ENCODE data around the gene SCGB1D1. TPM values are rescaled to one million over a fixed set of nuclear protein-coding genes. Genes with fewer than 3 reads are reported as not detected.
A peak's percentile ranks its signal among the peaks of the same experiment; 100 is the strongest.
"Not testable (repeated sequence)": the region's sequence is repeated elsewhere in the genome, so short reads cannot be mapped to it uniquely, and the experiment has no call there.

SCGB1D1 gene
- total and polyA plus RNA-seq, 4 donors = not detected

DNA sequence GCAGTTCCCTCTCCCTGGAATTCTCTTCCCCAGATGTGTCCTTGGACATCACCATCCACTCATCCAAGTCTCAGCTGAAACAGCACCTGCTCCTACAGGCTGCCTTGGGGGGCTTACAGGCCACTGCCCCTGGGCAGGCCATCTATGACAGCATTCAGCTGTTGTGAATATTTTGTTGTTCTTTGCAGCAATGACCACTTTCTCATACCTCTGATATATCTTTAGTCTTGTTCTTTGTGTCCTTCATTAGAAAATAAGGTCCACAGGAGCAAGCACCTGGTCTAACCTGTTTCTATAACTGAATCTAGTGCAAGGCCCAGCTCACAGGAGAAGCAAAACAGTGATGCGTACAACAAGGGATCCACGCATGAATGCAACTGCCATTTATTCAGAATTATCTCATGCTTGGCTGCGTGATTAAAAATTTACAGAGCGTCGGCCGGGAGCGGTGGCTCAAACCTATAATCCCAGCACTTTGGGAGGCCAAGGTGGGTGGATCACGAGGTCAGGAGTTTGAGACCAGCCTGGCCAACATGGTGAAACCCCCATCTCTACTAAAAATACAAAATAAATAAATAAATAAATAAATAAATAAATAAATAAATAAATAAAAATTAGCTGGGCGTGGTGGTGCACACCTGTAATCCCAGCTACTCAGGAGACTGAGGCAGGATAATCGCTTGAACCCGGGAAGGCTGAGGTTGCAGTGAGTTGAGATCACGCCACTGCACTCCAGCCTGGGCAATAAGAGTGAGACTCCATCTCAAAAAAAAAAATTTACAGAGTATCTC, 16.5 kb downstream of the SCGB1D1 start:
- H3K27ac ChIP-seq (ENCODE audit: low read depth, low read length); DNase-seq (ENCODE audit: low read depth in 4 of 6, low spot score in 6 of 6); H3K36me3 ChIP-seq (ENCODE audit: control insufficient read depth, insufficient read depth, low read length); H3K4me3 ChIP-seq (ENCODE audit: low read depth, low read length); H3K4me1 ChIP-seq (ENCODE audit: control insufficient read depth, insufficient read depth, low read length); H3K27me3 ChIP-seq (ENCODE audit: control insufficient read depth, insufficient read depth, low read length); H3K9me3 ChIP-seq (ENCODE audit: control insufficient read depth, insufficient read depth, low read length): not testable (repeated sequence)
- 97% methylated on average over 3 of the region's 12 CpGs for WGBS (ENCODE audit: insufficient coverage)

DNA sequence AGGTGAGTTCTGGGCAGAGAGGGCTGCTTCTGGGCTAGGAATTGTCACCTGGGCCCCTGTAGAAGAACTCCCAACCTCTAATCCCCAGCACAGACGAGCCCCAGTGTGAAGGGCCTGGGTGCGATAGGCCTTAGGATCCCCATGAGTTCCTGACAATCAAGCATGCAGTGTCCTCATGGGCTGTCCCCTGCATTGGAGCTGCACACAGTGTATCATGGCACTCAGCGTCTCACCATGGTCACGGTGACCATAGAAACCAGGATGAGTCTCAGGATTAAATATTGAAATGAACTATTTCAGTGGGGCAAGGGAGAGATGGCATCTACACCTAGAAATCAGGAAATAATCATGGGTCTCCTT, 18.7 kb downstream of the SCGB1D1 start:
- H3K4me3 ChIP-seq (ENCODE audit: low read depth, low read length) = no peak overlapping the region
- 64% methylated on average over 3 of the region's 4 CpGs for WGBS (ENCODE audit: insufficient coverage)
- no peaks in the 10 kb centered on the region for H3K4me1 ChIP-seq (ENCODE audit: control insufficient read depth, insufficient read depth, low read length)
- no peaks in the 10 kb centered on the region for H3K27me3 ChIP-seq (ENCODE audit: control insufficient read depth, insufficient read depth, low read length)
- no peak for DNase-seq (ENCODE audit: low read depth in 4 of 6, low spot score in 6 of 6)
- no peak overlapping the region for H3K27ac ChIP-seq (ENCODE audit: low read depth, low read length)
- H3K36me3 ChIP-seq (ENCODE audit: control insufficient read depth, insufficient read depth, low read length) = no peaks in the 10 kb centered on the region
- no peaks in the 10 kb centered on the region for H3K9me3 ChIP-seq (ENCODE audit: control insufficient read depth, insufficient read depth, low read length)

DNA sequence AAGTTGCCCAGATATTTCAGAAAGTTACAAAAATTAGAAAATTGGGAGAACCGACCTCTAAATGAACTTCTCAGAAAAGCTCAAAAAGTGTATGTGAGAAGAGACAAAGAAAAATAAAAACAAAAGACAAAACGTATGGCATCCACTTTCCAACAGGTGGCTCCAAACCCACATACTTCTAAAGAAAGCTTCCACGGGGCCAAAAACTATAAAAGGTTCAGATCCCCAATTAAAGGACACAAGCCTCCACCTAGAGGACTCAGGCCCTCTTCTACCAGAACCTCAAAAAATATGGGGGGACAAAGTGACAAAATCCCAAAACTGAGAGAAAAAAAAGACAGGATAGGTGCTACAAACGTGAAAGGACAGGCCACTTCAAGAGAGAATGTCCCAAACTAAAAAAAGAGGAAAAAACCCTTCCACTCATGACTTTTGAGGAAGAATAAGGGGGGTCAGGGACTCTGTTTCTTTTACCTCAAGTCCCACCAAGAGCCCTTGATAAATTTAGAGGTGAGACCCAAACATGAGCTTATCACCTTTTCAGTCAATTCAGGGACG, 27.3 kb downstream of the SCGB1D1 start:
- Histone ChIP-seq H3K27me3 (ENCODE audit: control insufficient read depth, insufficient read depth, low read length) (no peaks in the 10 kb centered on the region), H3K9me3 (ENCODE audit: control insufficient read depth, insufficient read depth, low read length) (no peaks in the 10 kb centered on the region), H3K36me3 (ENCODE audit: control insufficient read depth, insufficient read depth, low read length) (no peaks in the 10 kb centered on the region), H3K4me3 (ENCODE audit: low read depth, low read length) (no peak overlapping the region), H3K27ac (ENCODE audit: low read depth, low read length) (no peak overlapping the region), H3K4me1 (ENCODE audit: control insufficient read depth, insufficient read depth, low read length) (no peaks in the 10 kb centered on the region)
- no CpG with 5 or more reads among the region's 5 CpGs for WGBS (ENCODE audit: insufficient coverage)
- DNase-seq (ENCODE audit: low read depth in 4 of 6, low spot score in 6 of 6) = peak in 1 of 6 donors; percentile 4

DNA sequence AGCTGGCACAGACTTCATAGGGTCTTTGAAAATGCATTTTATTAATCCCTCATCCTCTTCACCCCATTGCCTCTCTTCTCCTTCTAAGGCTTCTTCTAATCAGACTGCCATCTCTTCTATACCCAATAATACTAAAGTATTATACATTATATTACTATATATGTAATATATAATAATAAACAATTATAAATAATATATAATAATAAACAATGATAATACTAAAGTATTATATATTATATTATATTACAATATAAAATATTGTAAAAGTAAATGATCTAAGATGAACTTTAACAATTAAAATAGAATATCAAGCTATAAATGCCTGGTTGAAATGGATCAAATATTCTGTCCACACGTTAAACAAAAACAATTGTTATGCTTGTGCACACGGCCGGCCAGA, 31.5 kb downstream of the SCGB1D1 start:
- no peaks in the 10 kb centered on the region for H3K36me3 ChIP-seq (ENCODE audit: control insufficient read depth, insufficient read depth, low read length)
- DNase-seq (ENCODE audit: low read depth in 4 of 6, low spot score in 6 of 6) = no peak
- no peaks in the 10 kb centered on the region for H3K4me1 ChIP-seq (ENCODE audit: control insufficient read depth, insufficient read depth, low read length)
- peaks cover 7% of the 10 kb centered on the region for H3K9me3 ChIP-seq (ENCODE audit: control insufficient read depth, insufficient read depth, low read length)
- H3K27me3 ChIP-seq (ENCODE audit: control insufficient read depth, insufficient read depth, low read length) = no peaks in the 10 kb centered on the region
- no peak overlapping the region for H3K4me3 ChIP-seq (ENCODE audit: low read depth, low read length)
- WGBS (ENCODE audit: insufficient coverage) = 83% methylated on average over 2 of the region's 3 CpGs
- no peak overlapping the region for H3K27ac ChIP-seq (ENCODE audit: low read depth, low read length)

GRCh38 chr11:62223095-62223494, 33.1 kb downstream of the SCGB1D1 start:
- Histone ChIP-seq H3K36me3 (ENCODE audit: control insufficient read depth, insufficient read depth, low read length) (no peaks in the 10 kb centered on the region), H3K27ac (ENCODE audit: low read depth, low read length) (no peak overlapping the region), H3K4me1 (ENCODE audit: control insufficient read depth, insufficient read depth, low read length) (no peaks in the 10 kb centered on the region), H3K9me3 (ENCODE audit: control insufficient read depth, insufficient read depth, low read length) (peaks cover 7% of the 10 kb centered on the region), H3K27me3 (ENCODE audit: control insufficient read depth, insufficient read depth, low read length) (no peaks in the 10 kb centered on the region), H3K4me3 (ENCODE audit: low read depth, low read length) (no peak overlapping the region)
- DNase-seq (ENCODE audit: low read depth in 4 of 6, low spot score in 6 of 6) = no peak

DNA sequence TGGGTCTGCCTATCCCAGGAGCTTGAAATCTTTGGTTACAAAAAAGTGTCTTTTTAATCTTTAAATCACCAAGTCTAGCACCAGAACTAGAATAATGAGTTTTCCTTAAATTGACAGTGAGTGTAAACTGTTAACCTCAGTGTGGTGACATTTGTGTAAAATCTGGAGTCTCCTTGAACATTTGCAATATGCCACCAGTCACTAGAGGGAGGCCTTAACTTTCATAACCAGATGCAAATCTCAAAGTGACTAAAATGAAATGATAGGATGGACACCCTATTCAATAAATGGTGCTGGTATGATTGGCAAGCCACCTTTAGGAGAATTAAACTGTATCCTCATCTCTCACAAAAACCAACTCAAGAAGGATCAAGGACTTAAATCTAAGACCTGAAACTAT, 43.7 kb downstream of the SCGB1D1 start:
- Histone ChIP-seq H3K4me1 (ENCODE audit: control insufficient read depth, insufficient read depth, low read length) (no peaks in the 10 kb centered on the region), H3K27me3 (ENCODE audit: control insufficient read depth, insufficient read depth, low read length) (no peaks in the 10 kb centered on the region), H3K4me3 (ENCODE audit: low read depth, low read length) (no peak overlapping the region), H3K9me3 (ENCODE audit: control insufficient read depth, insufficient read depth, low read length) (no peaks in the 10 kb centered on the region), H3K36me3 (ENCODE audit: control insufficient read depth, insufficient read depth, low read length) (no peaks in the 10 kb centered on the region), H3K27ac (ENCODE audit: low read depth, low read length) (no peak overlapping the region)
- no peak for DNase-seq (ENCODE audit: low read depth in 4 of 6, low spot score in 6 of 6)

DNA sequence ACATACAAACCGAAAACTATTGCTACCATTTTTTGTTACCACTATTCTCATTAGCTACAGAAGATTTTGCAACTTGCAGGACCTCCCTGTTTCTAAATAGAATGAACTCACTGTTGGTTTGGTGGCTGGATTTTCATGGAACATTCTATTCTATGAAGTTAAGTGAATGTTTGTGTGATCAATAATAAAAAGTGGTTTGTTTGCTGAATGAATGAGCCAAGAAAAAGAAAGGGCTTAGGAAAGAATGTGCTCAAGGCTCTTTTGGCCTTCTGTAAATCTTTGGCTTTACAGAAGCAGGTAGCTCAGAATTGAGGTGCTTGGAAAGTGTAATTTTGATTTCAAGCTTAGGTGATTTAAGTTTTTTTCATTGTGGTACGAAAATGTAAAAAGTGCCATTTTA, 46.2 kb downstream of the SCGB1D1 start:
- Histone ChIP-seq H3K9me3 (ENCODE audit: control insufficient read depth, insufficient read depth, low read length) (no peaks in the 10 kb centered on the region), H3K27me3 (ENCODE audit: control insufficient read depth, insufficient read depth, low read length) (peaks cover 3% of the 10 kb centered on the region), H3K27ac (ENCODE audit: low read depth, low read length) (no peak overlapping the region), H3K4me3 (ENCODE audit: low read depth, low read length) (no peak overlapping the region), H3K36me3 (ENCODE audit: control insufficient read depth, insufficient read depth, low read length) (no peaks in the 10 kb centered on the region), H3K4me1 (ENCODE audit: control insufficient read depth, insufficient read depth, low read length) (no peaks in the 10 kb centered on the region)
- no CpG with 5 or more reads among the region's 2 CpGs for WGBS (ENCODE audit: insufficient coverage)
- DNase-seq (ENCODE audit: low read depth in 4 of 6, low spot score in 6 of 6) = no peak

DNA sequence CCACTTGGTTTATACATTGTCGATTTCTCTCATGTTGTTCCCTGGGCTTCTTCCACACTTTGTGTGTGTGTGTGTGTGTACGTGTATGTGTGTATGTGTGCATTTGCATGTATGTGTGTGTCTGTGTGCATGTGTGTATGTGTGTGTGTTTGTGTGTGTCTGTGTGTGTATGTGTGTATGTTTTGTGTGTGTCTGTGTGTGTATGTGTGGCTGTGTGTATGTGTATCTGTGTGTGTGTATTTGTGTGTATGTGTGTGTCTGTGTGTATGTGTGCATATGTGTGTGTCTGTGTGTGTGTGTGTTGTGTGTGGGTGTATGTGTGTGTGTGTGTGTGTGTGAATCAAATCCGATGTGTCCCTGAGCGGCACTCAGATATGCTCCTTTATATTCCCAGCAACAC, 47.5 kb downstream of the SCGB1D1 start:
- Histone ChIP-seq H3K36me3 (ENCODE audit: control insufficient read depth, insufficient read depth, low read length) (no peaks in the 10 kb centered on the region), H3K27me3 (ENCODE audit: control insufficient read depth, insufficient read depth, low read length) (peaks cover 3% of the 10 kb centered on the region), H3K27ac (ENCODE audit: low read depth, low read length) (no peak overlapping the region), H3K4me3 (ENCODE audit: low read depth, low read length) (no peak overlapping the region), H3K4me1 (ENCODE audit: control insufficient read depth, insufficient read depth, low read length) (peaks cover 5% of the 10 kb centered on the region), H3K9me3 (ENCODE audit: control insufficient read depth, insufficient read depth, low read length) (no peaks in the 10 kb centered on the region)
- WGBS (ENCODE audit: insufficient coverage) = 50% methylated on average over 2 of the region's 4 CpGs
- no peak for DNase-seq (ENCODE audit: low read depth in 4 of 6, low spot score in 6 of 6)

DNA sequence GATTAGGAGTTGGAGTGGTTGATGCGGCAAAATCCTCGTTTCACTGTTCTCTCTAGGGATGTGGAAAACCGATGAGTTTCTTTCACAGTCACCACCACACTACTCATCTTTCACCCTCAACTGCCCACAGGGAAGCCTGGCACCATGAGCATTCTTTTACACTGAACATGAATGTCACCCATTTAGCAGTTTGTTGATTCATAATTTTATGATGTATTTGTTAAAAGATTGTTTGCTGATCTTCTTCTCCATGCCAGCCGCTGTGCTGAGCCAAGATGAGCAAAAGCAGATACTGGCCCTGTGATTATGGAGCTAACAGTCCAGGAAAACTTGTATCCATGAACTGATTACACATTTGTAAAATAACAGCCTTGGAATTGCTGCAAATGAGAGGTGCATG, 48.1 kb downstream of the SCGB1D1 start:
- Histone ChIP-seq H3K9me3 (ENCODE audit: control insufficient read depth, insufficient read depth, low read length) (no peaks in the 10 kb centered on the region), H3K4me1 (ENCODE audit: control insufficient read depth, insufficient read depth, low read length) (peaks cover 5% of the 10 kb centered on the region), H3K4me3 (ENCODE audit: low read depth, low read length) (no peak overlapping the region), H3K36me3 (ENCODE audit: control insufficient read depth, insufficient read depth, low read length) (no peaks in the 10 kb centered on the region), H3K27me3 (ENCODE audit: control insufficient read depth, insufficient read depth, low read length) (peaks cover 3% of the 10 kb centered on the region), H3K27ac (ENCODE audit: low read depth, low read length) (no peak overlapping the region)
- DNase-seq (ENCODE audit: low read depth in 4 of 6, low spot score in 6 of 6) = no peak
- no CpG with 5 or more reads among the region's 4 CpGs for WGBS (ENCODE audit: insufficient coverage)

DNA sequence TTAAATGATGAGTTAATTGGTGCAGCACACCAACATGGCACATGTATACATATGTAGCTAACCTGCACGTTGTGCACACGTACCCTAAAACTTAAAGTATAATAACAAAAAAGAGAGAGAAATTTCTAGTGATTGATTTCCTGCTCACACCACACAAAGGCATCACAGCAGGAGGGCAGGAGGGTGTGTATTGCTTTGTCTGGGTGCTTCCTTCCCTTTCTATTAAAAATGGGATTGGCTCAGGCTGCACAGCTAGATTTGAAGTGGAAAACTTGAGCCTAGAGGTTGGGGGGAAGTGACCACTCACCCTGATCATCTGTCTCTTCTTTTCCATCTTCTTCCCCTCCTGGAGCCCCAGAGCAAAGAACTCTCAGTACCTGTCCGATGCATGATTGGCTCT, 51.1 kb downstream of the SCGB1D1 start:
- no CpG with 5 or more reads among the region's 3 CpGs for WGBS (ENCODE audit: insufficient coverage)
- Histone ChIP-seq H3K27me3 (ENCODE audit: control insufficient read depth, insufficient read depth, low read length) (peaks cover 3% of the 10 kb centered on the region), H3K36me3 (ENCODE audit: control insufficient read depth, insufficient read depth, low read length) (no peaks in the 10 kb centered on the region), H3K9me3 (ENCODE audit: control insufficient read depth, insufficient read depth, low read length) (no peaks in the 10 kb centered on the region), H3K27ac (ENCODE audit: low read depth, low read length) (no peak overlapping the region), H3K4me1 (ENCODE audit: control insufficient read depth, insufficient read depth, low read length) (peaks cover 5% of the 10 kb centered on the region), H3K4me3 (ENCODE audit: low read depth, low read length) (no peak overlapping the region)
- no peak for DNase-seq (ENCODE audit: low read depth in 4 of 6, low spot score in 6 of 6)
